Panc1 (cell line): ENCODE measurements around the gene SUCLG2. TPM values are rescaled to one million over a fixed set of nuclear protein-coding genes. Genes with fewer than 3 reads are reported as not detected.

ENCODE experiments used
- ATAC-seq: fragments of 200-7000 bp; cut with Tn5 transposase; 2 replicates; pipeline ENCODE4 v1.9.1; 2020; ENCODE audit warnings: mild to moderate bottlenecking, moderate library complexity
- BruUV-seq: library from RNA; stranded (reverse); fragments of 400-500 nt; replicated peaks from 2 replicates; lab custom pipeline; 2021; lab: Mats Ljungman, UMichigan
- CTCF ChIA-PET: fragments of 300-600 bp; sonication (Branson Sonifier 250); formaldehyde crosslinking; loops from one replicate; lab custom pipeline; 2022; ENCODE audit warnings: antibody characterized with exemption; lab: Charles Lee
- POLR2A ChIA-PET: fragments of 300-600 bp; sonication (Branson Sonifier 250); formaldehyde crosslinking; loops from one replicate; lab custom pipeline; 2022; ENCODE audit warnings: antibody characterized with exemption; lab: Charles Lee
- DNase-seq: peaks from one replicate; pipeline ENCODE4 v3.0.0-alpha.2; 2010; ENCODE audit warnings: low read depth, low spot score
- H3K27ac ChIP-seq: 2 replicates; pipeline ENCODE4 v1.5.1; 2011; ENCODE audit warnings: mild to moderate bottlenecking, low read length, inconsistent platforms
- H3K27me3 ChIP-seq: fragments of 200-500 bp; sonication (Bioruptor generic); 2 replicates; pipeline ENCODE4 v1.6.0; 2014; ENCODE audit warnings: low read length, inconsistent platforms; ENCODE audit not compliant: control insufficient read depth, insufficient read depth
- H3K36me3 ChIP-seq: fragments of 200-500 bp; sonication (Bioruptor generic); 2 replicates; pipeline ENCODE4 v1.5.1; 2014; ENCODE audit warnings: inconsistent platforms, mild to moderate bottlenecking, low read length, moderate library complexity; ENCODE audit not compliant: control insufficient read depth, insufficient read depth
- H3K4me1 ChIP-seq: 2 replicates; pipeline ENCODE4 v1.5.1; 2011; ENCODE audit warnings: inconsistent platforms, mild to moderate bottlenecking, low read length, moderate library complexity; ENCODE audit not compliant: control insufficient read depth, insufficient read depth
- H3K4me3 ChIP-seq, 2 experiments: 2 replicates each; pipeline ENCODE4 v1.5.1; 2011 to 2012; ENCODE audit warnings: low read depth in 2 of 2, low read length in 2 of 2, mild to moderate bottlenecking in 2 of 2, inconsistent platforms in 1 of 2, moderate library complexity in 1 of 2
- H3K9me3 ChIP-seq: fragments of 200-500 bp; sonication (Bioruptor generic); 2 replicates; pipeline ENCODE4 v1.5.1; 2014; ENCODE audit warnings: low read depth, mild to moderate bottlenecking, inconsistent platforms, low read length, moderate library complexity; ENCODE audit not compliant: control insufficient read depth, insufficient read depth
- POLR2AphosphoS5 ChIP-seq: IDR thresholded peaks from 2 replicates; pipeline ENCODE4 v1.6.1; 2012; ENCODE audit warnings: mild to moderate bottlenecking, low read depth, low read length, moderate library complexity
- REST ChIP-seq, 2 experiments: IDR thresholded peaks; 2 replicates each; pipeline ENCODE4 v1.6.1; 2011 to 2012; ENCODE audit warnings: low read depth in 2 of 2, control low read depth in 1 of 2, low read length in 1 of 2, mild to moderate bottlenecking in 1 of 2, moderate library complexity in 1 of 2; ENCODE audit not compliant: insufficient read depth in 1 of 2
- SIN3A ChIP-seq: IDR thresholded peaks from 2 replicates; pipeline ENCODE4 v1.6.1; 2012; ENCODE audit warnings: low read depth, mild to moderate bottlenecking, low read length, moderate library complexity, borderline replicate concordance; ENCODE audit not compliant: insufficient read depth
- TCF7L2 ChIP-seq: IDR thresholded peaks from 2 replicates; pipeline ENCODE4 v1.6.1; 2011; ENCODE audit warnings: mild to moderate bottlenecking, low read depth, low read length, inconsistent platforms
- in situ Hi-C: cut with HindIII; loops from 2 replicates; pipeline ENCODE4 v1.10.0; 2016; ENCODE audit warnings: low sequenced_read_pairs, low pct_unique_long_range_greater_than_20kb
- intact Hi-C: fragments of 100-400 bp; cut with micrococcal nuclease; formaldehyde crosslinking; loops from one replicate; pipeline ENCODE4 v1.10.0; 2022; ENCODE audit not compliant: unreplicated experiment
- total RNA-seq: library from RNA; stranded (reverse); gene quantifications from one replicate; pipeline ENCODE4 v1.2.1, GENCODE V29; 2021; ENCODE audit not compliant: unreplicated experiment
- TF ChIP-seq, protein P1 (sequence below): fragments of 450-650 bp; IDR thresholded peaks from 2 replicates; pipeline ENCODE4 v1.5.1; 2017; ENCODE audit warnings: mild to moderate bottlenecking

Gene SUCLG2
- total RNA-seq, 1 experiment from 2014 or later, result 28.3 TPM

GRCh38 chr3:67419779-67420178 lies 234.6 kb downstream of the SUCLG2 start:
- no peaks in the 10 kb centered on the region for H3K27me3 ChIP-seq
- no peak overlapping the region for H3K27ac ChIP-seq
- no peaks in the 10 kb centered on the region for H3K36me3 ChIP-seq
- BruUV-seq, result no TSS peak
- CTCF ChIA-PET, result no interaction called here
- POLR2A ChIA-PET, result no interaction called here
- TF ChIP-seq, protein P1, sequence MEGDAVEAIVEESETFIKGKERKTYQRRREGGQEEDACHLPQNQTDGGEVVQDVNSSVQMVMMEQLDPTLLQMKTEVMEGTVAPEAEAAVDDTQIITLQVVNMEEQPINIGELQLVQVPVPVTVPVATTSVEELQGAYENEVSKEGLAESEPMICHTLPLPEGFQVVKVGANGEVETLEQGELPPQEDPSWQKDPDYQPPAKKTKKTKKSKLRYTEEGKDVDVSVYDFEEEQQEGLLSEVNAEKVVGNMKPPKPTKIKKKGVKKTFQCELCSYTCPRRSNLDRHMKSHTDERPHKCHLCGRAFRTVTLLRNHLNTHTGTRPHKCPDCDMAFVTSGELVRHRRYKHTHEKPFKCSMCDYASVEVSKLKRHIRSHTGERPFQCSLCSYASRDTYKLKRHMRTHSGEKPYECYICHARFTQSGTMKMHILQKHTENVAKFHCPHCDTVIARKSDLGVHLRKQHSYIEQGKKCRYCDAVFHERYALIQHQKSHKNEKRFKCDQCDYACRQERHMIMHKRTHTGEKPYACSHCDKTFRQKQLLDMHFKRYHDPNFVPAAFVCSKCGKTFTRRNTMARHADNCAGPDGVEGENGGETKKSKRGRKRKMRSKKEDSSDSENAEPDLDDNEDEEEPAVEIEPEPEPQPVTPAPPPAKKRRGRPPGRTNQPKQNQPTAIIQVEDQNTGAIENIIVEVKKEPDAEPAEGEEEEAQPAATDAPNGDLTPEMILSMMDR, result no peak
- TF ChIP-seq TCF7L2, result no peak
- TF ChIP-seq REST (IDR thresholded peaks at IDR 0.05; ENCODE audit: insufficient read depth in 1 of 2, low read depth in 2 of 2, low read length in 1 of 2), result no peak
- no peak for TF ChIP-seq POLR2AphosphoS5
- no peak for TF ChIP-seq SIN3A
- DNase-seq (no peak), ATAC-seq (no peak)
- in situ Hi-C loops, result no loop called here
- intact Hi-C loops, result no loop called here
- H3K4me3 ChIP-seq, result no peak overlapping the region
- H3K4me1 ChIP-seq, result no peaks in the 10 kb centered on the region
- H3K9me3 ChIP-seq, result no peaks in the 10 kb centered on the region

GRCh38 chr3:67419218-67419529 lies 235.2 kb downstream of the SUCLG2 start:
- Histone ChIP-seq H3K4me1 (no peaks in the 10 kb centered on the region), H3K27me3 (no peaks in the 10 kb centered on the region), H3K36me3 (no peaks in the 10 kb centered on the region), H3K27ac (no peak overlapping the region), H3K9me3 (no peaks in the 10 kb centered on the region), H3K4me3 (no peak overlapping the region)
- DNase-seq (no peak), ATAC-seq (no peak)
- BruUV-seq, result no TSS peak
- intact Hi-C loops (no loop called here), in situ Hi-C loops (no loop called here)
- TF ChIP-seq TCF7L2 (no peak), REST (IDR thresholded peaks at IDR 0.05; ENCODE audit: insufficient read depth in 1 of 2, low read depth in 2 of 2, low read length in 1 of 2) (no peak), SIN3A (no peak), POLR2AphosphoS5 (no peak)
- TF ChIP-seq, protein P1, result no peak
- ChIA-PET POLR2A (no interaction called here), CTCF (no interaction called here)
